ENCODE data around the gene MUC20.
"Not testable (repeated sequence)": the region's sequence is repeated elsewhere in the genome, so short reads cannot be mapped to it uniquely, and the experiment has no call there.

MUC20 gene

GRCh38 chr3:195770841-195771645 is 50.3 kb downstream of the MUC20 start:
- DNase-seq (ENCODE audit: low read depth), result not testable (repeated sequence)

- no peak for DNase-seq (ENCODE audit: low read depth)
Observed at GRCh38 chr3:195771646-195772300, 51.0 kb downstream of the MUC20 start.

- no peak for DNase-seq (ENCODE audit: low read depth)
Observed at GRCh38 chr3:195773956-195774537, 53.3 kb downstream of the MUC20 start.

GRCh38 chr3:195774917-195775316 is 54.1 kb downstream of the MUC20 start:
- DNase-seq (ENCODE audit: low read depth), result no peak

GRCh38 chr3:195777975-195778374 is 57.2 kb downstream of the MUC20 start:
- DNase-seq (ENCODE audit: low read depth), result no peak

GRCh38 chr3:195781236-195781635 is 60.5 kb downstream of the MUC20 start:
- not testable (repeated sequence) for DNase-seq (ENCODE audit: low read depth)
